Smooth muscle cell (in vitro differentiated cells): ENCODE data around the gene GLP2R. TPM values are rescaled to one million over a fixed set of nuclear protein-coding genes. Genes with fewer than 3 reads are reported as not detected.
A peak's percentile ranks its signal among the peaks of the same experiment; 100 is the strongest.

Source experiments
- DNase-seq: peaks from one replicate; lab custom pipeline; 2025; ENCODE audit not compliant: unreplicated experiment; lab: John Stamatoyannopoulos, UW
- H2AFZ ChIP-seq: fragments of 200-600 bp; sonication (generic); 2 replicates; pipeline ENCODE4 v1.6.0; 2016; ENCODE audit warnings: antibody characterized with exemption, low read depth, mild to moderate bottlenecking
- H3F3A ChIP-seq: fragments of 200-600 bp; sonication (generic); 2 replicates; pipeline ENCODE4 v1.6.0; 2017; ENCODE audit warnings: antibody characterized with exemption, low read depth
- H3K27ac ChIP-seq: fragments of 200-600 bp; sonication (generic); 2 replicates; pipeline ENCODE4 v1.5.1; 2016; ENCODE audit warnings: low read depth, mild to moderate bottlenecking
- H3K27me3 ChIP-seq: fragments of 200-600 bp; sonication (generic); 2 replicates; pipeline ENCODE4 v1.6.1; 2016; ENCODE audit warnings: low read depth, mild to moderate bottlenecking
- H3K36me3 ChIP-seq: fragments of 200-600 bp; sonication (generic); 2 replicates; pipeline ENCODE4 v1.5.1; 2016; ENCODE audit warnings: low read depth
- H3K4me1 ChIP-seq: fragments of 200-600 bp; sonication (generic); 2 replicates; pipeline ENCODE4 v1.5.1; 2016; ENCODE audit warnings: low read depth
- H3K4me2 ChIP-seq: fragments of 200-600 bp; sonication (generic); 2 replicates; pipeline ENCODE4 v1.6.0; 2016; ENCODE audit warnings: mild to moderate bottlenecking
- H3K4me3 ChIP-seq: fragments of 200-600 bp; sonication (generic); 2 replicates; pipeline ENCODE4 v1.5.1; 2016; ENCODE audit warnings: mild to moderate bottlenecking
- H3K79me2 ChIP-seq: fragments of 200-600 bp; sonication (generic); 2 replicates; pipeline ENCODE4 v1.6.0; 2016; ENCODE audit warnings: low read depth, mild to moderate bottlenecking
- H3K9ac ChIP-seq: fragments of 200-600 bp; sonication (generic); 2 replicates; pipeline ENCODE4 v1.6.0; 2016; ENCODE audit warnings: low read depth
- H3K9me3 ChIP-seq: fragments of 200-600 bp; sonication (generic); replicated peaks from 2 replicates; pipeline ENCODE4 v1.5.1; 2016; ENCODE audit warnings: low read depth
- H4K20me1 ChIP-seq: fragments of 200-600 bp; sonication (generic); 2 replicates; pipeline ENCODE4 v1.6.0; 2016; ENCODE audit warnings: low read depth
- CTCF ChIP-seq: fragments of 200-600 bp; sonication (generic); IDR thresholded peaks from 2 replicates; pipeline ENCODE4 v1.5.1; 2017; ENCODE audit warnings: borderline replicate concordance, mild to moderate bottlenecking, antibody characterized with exemption; ENCODE audit not compliant: insufficient read depth, poor library complexity, severe bottlenecking
- WGBS: methylation state at CpG from one replicate; pipeline ENCODE4 v1.1.7; 2016; ENCODE audit warnings: low lambda C conversion rate; 5-methylcytosine and 5-hydroxymethylcytosine counted together
- polyA plus RNA-seq: library from polyadenylated mRNA; unstranded; fragments of >200 nt; fragmentation: Nextera tagmentation; extraction: Ambion mirVana; gene quantifications from 2 replicates; pipeline ENCODE4 v1.2.1, GENCODE V29; 2016
- total RNA-seq: library from RNA; depleted of rRNA; stranded (reverse); fragments of >200 nt; gene quantifications from 2 replicates; pipeline ENCODE4 v1.2.3, GENCODE V29; 2014

Gene GLP2R
- total and polyA plus RNA-seq, 2 experiments from 2014 or later, result 0.03 to 0.45 TPM

GRCh38 chr17:9932491-9932890 lies 106.8 kb downstream of the GLP2R start:
- TF ChIP-seq CTCF, result no peak

GRCh38 chr17:9934331-9934730 lies 108.6 kb downstream of the GLP2R start:
- peaks cover 29% of the 10 kb centered on the region for H4K20me1 ChIP-seq
- 94% methylated on average over 7 of the region's 7 CpGs for WGBS

More at GRCh38 chr17:9932491-9932890, 106.8 kb downstream of the GLP2R start:
- Histone ChIP-seq H4K20me1 (peaks cover 24% of the 10 kb centered on the region), H3K27me3 (no peaks in the 10 kb centered on the region), H3F3A (peaks cover 24% of the 10 kb centered on the region), H3K27ac (peak overlapping the region; percentile 17), H3K9ac (no peak overlapping the region), H3K79me2 (no peaks in the 10 kb centered on the region), H3K4me2 (no peak overlapping the region), H3K9me3 (no peaks in the 10 kb centered on the region), H3K36me3 (no peaks in the 10 kb centered on the region), H3K4me3 (no peak overlapping the region), H2AFZ (no peak overlapping the region), H3K4me1 (peaks cover 14% of the 10 kb centered on the region)
- DNase-seq, result no peak
- WGBS, result 39% methylated on average over 2 of the region's 2 CpGs

GRCh38 chr17:9935408-9935807 lies 109.7 kb downstream of the GLP2R start:
- no peaks in the 10 kb centered on the region for H3K9me3 ChIP-seq
- H3K4me1 ChIP-seq, result peaks cover 10% of the 10 kb centered on the region
- H3K79me2 ChIP-seq, result no peaks in the 10 kb centered on the region
- H2AFZ ChIP-seq, result no peak overlapping the region
- peaks cover 34% of the 10 kb centered on the region for H4K20me1 ChIP-seq
- H3K27ac ChIP-seq, result peak overlapping the region; percentile 78
- no peaks in the 10 kb centered on the region for H3K27me3 ChIP-seq
- WGBS, result 31% methylated on average over 6 of the region's 6 CpGs
- peak; percentile 9 for DNase-seq
- no peak overlapping the region for H3K4me3 ChIP-seq
- H3K4me2 ChIP-seq, result no peak overlapping the region
- no peak for TF ChIP-seq CTCF
- peaks cover 12% of the 10 kb centered on the region for H3K36me3 ChIP-seq
- H3F3A ChIP-seq, result peaks cover 18% of the 10 kb centered on the region
- H3K9ac ChIP-seq, result no peak overlapping the region

More at GRCh38 chr17:9934331-9934730, 108.6 kb downstream of the GLP2R start:
- no peak for TF ChIP-seq CTCF
- Histone ChIP-seq H3K27ac (peak overlapping the region; percentile 78), H3K4me1 (peaks cover 14% of the 10 kb centered on the region), H3K27me3 (no peaks in the 10 kb centered on the region), H3F3A (peaks cover 28% of the 10 kb centered on the region), H3K4me3 (no peak overlapping the region), H2AFZ (no peak overlapping the region), H3K9ac (no peak overlapping the region), H3K79me2 (no peaks in the 10 kb centered on the region), H3K4me2 (no peak overlapping the region), H3K36me3 (peaks cover 6% of the 10 kb centered on the region), H3K9me3 (no peaks in the 10 kb centered on the region)
- DNase-seq, result no peak

- no peak for DNase-seq
- H4K20me1 ChIP-seq, result peaks cover 40% of the 10 kb centered on the region
- 92% methylated on average over 3 of the region's 3 CpGs for WGBS
- peaks cover 5% of the 10 kb centered on the region for H3K4me1 ChIP-seq
- H3K9ac ChIP-seq, result no peak overlapping the region
- H3K4me2 ChIP-seq, result no peak overlapping the region
- TF ChIP-seq CTCF, result no peak
- H3K4me3 ChIP-seq, result no peak overlapping the region
- H3K36me3 ChIP-seq, result peaks cover 15% of the 10 kb centered on the region
- H2AFZ ChIP-seq, result no peak overlapping the region
- H3F3A ChIP-seq, result peaks cover 16% of the 10 kb centered on the region
- H3K79me2 ChIP-seq, result no peaks in the 10 kb centered on the region
- no peaks in the 10 kb centered on the region for H3K27me3 ChIP-seq
- no peaks in the 10 kb centered on the region for H3K9me3 ChIP-seq
- H3K27ac ChIP-seq, result peak overlapping the region; percentile 78
Measured at GRCh38 chr17:9936095-9936494, 110.4 kb downstream of the GLP2R start.
